ENCODE measurements around the gene ZCRB1. TPM values are rescaled to one million over a fixed set of nuclear protein-coding genes. Genes with fewer than 3 reads are reported as not detected.
"Not testable (repeated sequence)": the region's sequence is repeated elsewhere in the genome, so short reads cannot be mapped to it uniquely, and the experiment has no call there.

ZCRB1 gene
- total and polyA plus RNA-seq, 2 donors from 2014 or later = 45.6 to 87.5 TPM

- FAIRE-seq (no peak), DNase-seq (no peak)
- H3K9ac ChIP-seq (ENCODE audit: low read length in 3 of 3) = no peak overlapping the region
- no peaks in the 10 kb centered on the region for H3K9me3 ChIP-seq (ENCODE audit: control insufficient read depth in 2 of 3, insufficient read depth in 1 of 3, low read length in 3 of 3)
- H3K27me3 ChIP-seq (ENCODE audit: control insufficient read depth, insufficient read depth, low read length) = no peaks in the 10 kb centered on the region
- no peaks in the 10 kb centered on the region for H3K4me1 ChIP-seq (ENCODE audit: control insufficient read depth in 2 of 3, insufficient read depth in 2 of 3, low read depth in 1 of 3, low read length in 3 of 3)
- peaks cover 0 to 5% (median 0%) of the 10 kb centered on the region in 3 donors for H3K36me3 ChIP-seq (ENCODE audit: control insufficient read depth in 2 of 3, insufficient read depth in 3 of 3, low read length in 3 of 3)
- no peak overlapping the region for H3K4me3 ChIP-seq (ENCODE audit: low read length in 3 of 3)
- TF ChIP-seq, protein P1, sequence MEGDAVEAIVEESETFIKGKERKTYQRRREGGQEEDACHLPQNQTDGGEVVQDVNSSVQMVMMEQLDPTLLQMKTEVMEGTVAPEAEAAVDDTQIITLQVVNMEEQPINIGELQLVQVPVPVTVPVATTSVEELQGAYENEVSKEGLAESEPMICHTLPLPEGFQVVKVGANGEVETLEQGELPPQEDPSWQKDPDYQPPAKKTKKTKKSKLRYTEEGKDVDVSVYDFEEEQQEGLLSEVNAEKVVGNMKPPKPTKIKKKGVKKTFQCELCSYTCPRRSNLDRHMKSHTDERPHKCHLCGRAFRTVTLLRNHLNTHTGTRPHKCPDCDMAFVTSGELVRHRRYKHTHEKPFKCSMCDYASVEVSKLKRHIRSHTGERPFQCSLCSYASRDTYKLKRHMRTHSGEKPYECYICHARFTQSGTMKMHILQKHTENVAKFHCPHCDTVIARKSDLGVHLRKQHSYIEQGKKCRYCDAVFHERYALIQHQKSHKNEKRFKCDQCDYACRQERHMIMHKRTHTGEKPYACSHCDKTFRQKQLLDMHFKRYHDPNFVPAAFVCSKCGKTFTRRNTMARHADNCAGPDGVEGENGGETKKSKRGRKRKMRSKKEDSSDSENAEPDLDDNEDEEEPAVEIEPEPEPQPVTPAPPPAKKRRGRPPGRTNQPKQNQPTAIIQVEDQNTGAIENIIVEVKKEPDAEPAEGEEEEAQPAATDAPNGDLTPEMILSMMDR (IDR thresholded peaks at IDR 0.05; ENCODE audit: borderline replicate concordance, extremely low read depth, insufficient read depth) = no peak
- no peak overlapping the region for H3K27ac ChIP-seq (ENCODE audit: low read depth in 2 of 2, low read length in 2 of 2)
- intact Hi-C loops (cut with DNase I) = no loop called here
Measured at GRCh38 chr12:42338280-42338679, 12.4 kb upstream of the ZCRB1 start.

- Histone ChIP-seq H3K4me1 (ENCODE audit: control insufficient read depth in 2 of 3, insufficient read depth in 2 of 3, low read depth in 1 of 3, low read length in 3 of 3) (no peaks in the 10 kb centered on the region), H3K4me3 (ENCODE audit: low read length in 3 of 3) (no peak overlapping the region), H3K9ac (ENCODE audit: low read length in 3 of 3) (no peak overlapping the region), H3K27me3 (ENCODE audit: control insufficient read depth, insufficient read depth, low read length) (no peaks in the 10 kb centered on the region), H3K9me3 (ENCODE audit: control insufficient read depth in 2 of 3, insufficient read depth in 1 of 3, low read length in 3 of 3) (no peaks in the 10 kb centered on the region), H3K27ac (ENCODE audit: low read depth in 2 of 2, low read length in 2 of 2) (no peak overlapping the region), H3K36me3 (ENCODE audit: control insufficient read depth in 2 of 3, insufficient read depth in 3 of 3, low read length in 3 of 3) (peaks cover 0 to 5% (median 0%) of the 10 kb centered on the region in 3 donors)
- FAIRE-seq = no peak
- TF ChIP-seq, protein P1 (IDR thresholded peaks at IDR 0.05; ENCODE audit: borderline replicate concordance, extremely low read depth, insufficient read depth) = no peak
- no peak for DNase-seq
- intact Hi-C loops (cut with DNase I) = no loop called here
Measured at GRCh38 chr12:42336286-42336685, 10.4 kb upstream of the ZCRB1 start.

DNA sequence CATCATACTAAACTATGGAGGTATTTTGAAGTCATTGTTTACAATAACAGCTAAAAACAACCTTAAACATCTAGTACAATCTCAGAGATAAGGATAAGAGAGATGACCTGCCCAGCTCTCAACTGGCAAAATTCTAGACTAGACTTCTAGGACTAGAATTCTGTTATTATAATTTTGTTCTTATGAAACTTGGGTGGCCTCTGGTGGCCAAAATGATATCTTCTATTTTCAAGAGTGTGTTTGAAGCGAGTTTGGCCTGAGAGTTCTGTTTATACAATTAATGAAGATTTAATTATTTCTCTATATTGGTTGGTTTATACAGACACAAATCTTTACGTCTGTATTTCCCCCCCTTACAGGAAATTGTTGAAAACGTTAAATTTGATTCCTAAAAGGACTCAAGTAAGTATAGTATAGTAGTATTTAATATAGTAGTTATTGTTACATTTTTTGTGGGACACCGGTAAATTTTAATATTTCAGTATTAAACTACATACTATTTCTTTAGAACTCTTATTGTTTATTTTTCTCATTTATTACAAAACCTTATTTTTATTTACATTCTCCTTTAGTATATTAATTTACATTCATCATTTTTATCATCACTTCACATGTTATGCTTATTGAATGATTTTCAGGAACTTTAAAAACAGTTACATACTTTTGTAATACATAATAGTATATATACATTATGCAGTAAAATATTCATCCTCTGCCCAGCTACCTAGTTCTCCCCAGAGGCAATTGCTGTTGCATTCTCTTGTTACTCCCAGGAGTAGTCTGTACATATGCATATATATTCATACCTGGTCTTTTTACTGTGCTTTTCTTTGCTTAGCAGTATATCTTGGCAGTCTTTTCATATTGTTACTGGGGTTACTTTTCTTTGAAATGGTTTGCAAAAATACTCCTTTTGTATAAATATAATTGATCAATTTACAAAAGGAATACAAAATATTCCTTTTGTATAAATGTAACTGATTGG lies 6.7 kb upstream of the ZCRB1 start:
- H3K9ac ChIP-seq (ENCODE audit: low read length in 3 of 3) = no peak overlapping the region
- no peak overlapping the region for H3K27ac ChIP-seq (ENCODE audit: low read depth in 2 of 2, low read length in 2 of 2)
- intact Hi-C loops (cut with DNase I) = no loop called here
- no peaks in the 10 kb centered on the region for H3K27me3 ChIP-seq (ENCODE audit: control insufficient read depth, insufficient read depth, low read length)
- no peak overlapping the region for H3K4me3 ChIP-seq (ENCODE audit: low read length in 3 of 3)
- H3K4me1 ChIP-seq (ENCODE audit: control insufficient read depth in 2 of 3, insufficient read depth in 2 of 3, low read depth in 1 of 3, low read length in 3 of 3) = peaks cover 0 to 2% (median 1%) of the 10 kb centered on the region in 3 donors
- peaks cover 0 to 5% (median 0%) of the 10 kb centered on the region in 3 donors for H3K36me3 ChIP-seq (ENCODE audit: control insufficient read depth in 2 of 3, insufficient read depth in 3 of 3, low read length in 3 of 3)
- TF ChIP-seq, protein P1 (IDR thresholded peaks at IDR 0.05; ENCODE audit: borderline replicate concordance, extremely low read depth, insufficient read depth) = peak; percentile 47
- DNase-seq = peak in 2 of 5 donors; percentile 61 to 73
- peak; percentile 76 for FAIRE-seq
- no peaks in the 10 kb centered on the region for H3K9me3 ChIP-seq (ENCODE audit: control insufficient read depth in 2 of 3, insufficient read depth in 1 of 3, low read length in 3 of 3)

- H3K9me3 ChIP-seq (ENCODE audit: control insufficient read depth in 2 of 3, insufficient read depth in 1 of 3, low read length in 3 of 3); H3K27ac ChIP-seq (ENCODE audit: low read depth in 2 of 2, low read length in 2 of 2); H3K4me3 ChIP-seq (ENCODE audit: low read length in 3 of 3); H3K36me3 ChIP-seq (ENCODE audit: control insufficient read depth in 2 of 3, insufficient read depth in 3 of 3, low read length in 3 of 3); DNase-seq; FAIRE-seq; H3K27me3 ChIP-seq (ENCODE audit: control insufficient read depth, insufficient read depth, low read length); intact Hi-C loops (cut with DNase I); H3K9ac ChIP-seq (ENCODE audit: low read length in 3 of 3): not testable (repeated sequence)
- peaks cover 2 to 13% (median 12%) of the 10 kb centered on the region in 3 donors for H3K4me1 ChIP-seq (ENCODE audit: control insufficient read depth in 2 of 3, insufficient read depth in 2 of 3, low read depth in 1 of 3, low read length in 3 of 3)
Measured at GRCh38 chr12:42330097-42330496, 4.2 kb upstream of the ZCRB1 start.
